ENCODE measurements around the gene TEK.

DNA sequence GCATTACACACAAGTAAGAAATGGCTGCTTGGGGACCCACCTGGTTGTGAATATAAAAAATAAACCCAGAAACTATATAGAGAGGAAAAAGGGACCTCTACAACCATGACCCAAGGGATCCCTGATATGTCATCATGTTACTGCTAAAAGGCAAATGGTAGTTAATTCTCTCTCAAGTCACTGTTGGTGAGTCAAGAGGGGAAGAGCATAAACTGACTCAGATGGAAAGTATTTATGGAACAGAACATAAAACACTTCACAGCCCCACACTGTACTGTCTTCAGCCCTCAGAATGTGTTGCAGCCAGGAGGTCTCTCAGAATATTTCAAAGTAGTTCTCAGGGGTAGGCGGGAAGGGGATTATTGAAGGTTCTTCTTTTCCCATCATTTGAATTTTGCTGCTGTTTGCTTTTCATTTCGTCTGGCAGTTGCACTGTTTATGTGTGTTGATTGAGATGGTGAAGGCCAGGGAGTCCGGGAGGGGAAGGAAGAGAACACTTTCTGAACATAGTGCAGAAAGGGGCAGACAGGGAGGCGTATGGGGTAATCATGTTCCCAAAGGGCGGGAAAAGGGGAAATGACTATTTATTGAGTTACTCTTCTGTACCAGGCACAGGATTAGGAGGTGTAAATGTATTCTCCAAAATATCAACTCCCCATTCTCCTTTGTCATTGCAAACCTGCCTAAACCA lies 85.5 kb downstream of the TEK start:
- TF ChIP-seq, protein P1, sequence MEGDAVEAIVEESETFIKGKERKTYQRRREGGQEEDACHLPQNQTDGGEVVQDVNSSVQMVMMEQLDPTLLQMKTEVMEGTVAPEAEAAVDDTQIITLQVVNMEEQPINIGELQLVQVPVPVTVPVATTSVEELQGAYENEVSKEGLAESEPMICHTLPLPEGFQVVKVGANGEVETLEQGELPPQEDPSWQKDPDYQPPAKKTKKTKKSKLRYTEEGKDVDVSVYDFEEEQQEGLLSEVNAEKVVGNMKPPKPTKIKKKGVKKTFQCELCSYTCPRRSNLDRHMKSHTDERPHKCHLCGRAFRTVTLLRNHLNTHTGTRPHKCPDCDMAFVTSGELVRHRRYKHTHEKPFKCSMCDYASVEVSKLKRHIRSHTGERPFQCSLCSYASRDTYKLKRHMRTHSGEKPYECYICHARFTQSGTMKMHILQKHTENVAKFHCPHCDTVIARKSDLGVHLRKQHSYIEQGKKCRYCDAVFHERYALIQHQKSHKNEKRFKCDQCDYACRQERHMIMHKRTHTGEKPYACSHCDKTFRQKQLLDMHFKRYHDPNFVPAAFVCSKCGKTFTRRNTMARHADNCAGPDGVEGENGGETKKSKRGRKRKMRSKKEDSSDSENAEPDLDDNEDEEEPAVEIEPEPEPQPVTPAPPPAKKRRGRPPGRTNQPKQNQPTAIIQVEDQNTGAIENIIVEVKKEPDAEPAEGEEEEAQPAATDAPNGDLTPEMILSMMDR (IDR thresholded peaks at IDR 0.05): no peak
- TF ChIP-seq EP300 (IDR thresholded peaks at IDR 0.05): no peak
- TF ChIP-seq POLR2AphosphoS5 (IDR thresholded peaks at IDR 0.05): no peak
- TF ChIP-seq POLR2A (IDR thresholded peaks at IDR 0.05): no peak
